Measurements from ENCODE around the gene PTPRT.

Gene PTPRT

DNA sequence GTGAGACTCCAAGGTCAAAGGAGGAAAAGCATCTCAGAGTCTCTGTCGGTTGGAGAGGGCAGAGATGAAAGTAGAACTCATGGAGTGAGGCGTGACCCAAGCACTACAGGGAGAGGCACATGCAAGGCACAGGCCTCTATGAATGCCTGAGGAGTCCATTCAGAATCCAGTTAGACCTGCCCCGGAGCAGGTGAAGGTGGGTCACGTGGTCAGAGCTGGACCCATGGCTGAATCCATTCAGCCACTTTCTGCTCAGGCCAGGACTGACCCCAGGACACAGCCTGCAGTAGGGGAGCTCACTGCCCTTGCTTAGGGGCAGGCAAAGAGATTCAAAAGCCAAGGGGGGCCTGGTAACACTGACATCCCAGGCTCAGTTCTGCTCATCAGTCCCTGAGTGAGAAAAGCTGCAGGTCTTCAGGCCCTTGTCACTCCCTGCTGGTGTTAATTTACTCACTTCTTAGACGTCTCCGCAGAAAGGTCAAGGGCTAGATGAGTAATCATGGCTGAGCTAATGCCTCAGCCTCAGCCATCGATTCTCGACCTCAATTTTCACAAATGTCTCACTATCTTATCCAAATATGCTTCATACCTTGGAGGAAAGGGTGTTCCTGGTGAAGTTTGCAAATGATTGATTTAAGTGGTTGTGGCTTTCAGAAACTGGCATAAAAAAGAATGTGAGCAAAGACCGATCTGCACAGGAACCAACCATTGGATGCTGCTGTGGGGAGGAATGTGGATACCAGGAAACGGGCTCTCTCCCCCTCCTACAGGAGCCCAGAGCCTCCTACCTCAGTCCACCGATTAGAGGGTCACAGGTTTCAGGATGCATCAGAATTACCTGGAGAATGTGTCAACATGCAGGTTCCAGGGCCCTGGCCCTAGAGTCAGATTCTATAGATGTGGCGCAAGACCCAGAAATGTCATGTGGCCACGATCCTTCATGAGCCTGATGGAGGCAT lies 584.4 kb downstream of the PTPRT start:
- Histone ChIP-seq H3K36me3 (no peaks in the 10 kb centered on the region), H3K27me3 (no peaks in the 10 kb centered on the region), H3K27ac (no peak overlapping the region), H3K4me3 (no peak overlapping the region), H3K4me1 (no peaks in the 10 kb centered on the region), H3K9me3 (no peaks in the 10 kb centered on the region)
- intact Hi-C loops (cut with DNase I; ENCODE audit: low total_unique reads) = no loop called here
- DNase-seq = no peak
- TF ChIP-seq, protein P1, sequence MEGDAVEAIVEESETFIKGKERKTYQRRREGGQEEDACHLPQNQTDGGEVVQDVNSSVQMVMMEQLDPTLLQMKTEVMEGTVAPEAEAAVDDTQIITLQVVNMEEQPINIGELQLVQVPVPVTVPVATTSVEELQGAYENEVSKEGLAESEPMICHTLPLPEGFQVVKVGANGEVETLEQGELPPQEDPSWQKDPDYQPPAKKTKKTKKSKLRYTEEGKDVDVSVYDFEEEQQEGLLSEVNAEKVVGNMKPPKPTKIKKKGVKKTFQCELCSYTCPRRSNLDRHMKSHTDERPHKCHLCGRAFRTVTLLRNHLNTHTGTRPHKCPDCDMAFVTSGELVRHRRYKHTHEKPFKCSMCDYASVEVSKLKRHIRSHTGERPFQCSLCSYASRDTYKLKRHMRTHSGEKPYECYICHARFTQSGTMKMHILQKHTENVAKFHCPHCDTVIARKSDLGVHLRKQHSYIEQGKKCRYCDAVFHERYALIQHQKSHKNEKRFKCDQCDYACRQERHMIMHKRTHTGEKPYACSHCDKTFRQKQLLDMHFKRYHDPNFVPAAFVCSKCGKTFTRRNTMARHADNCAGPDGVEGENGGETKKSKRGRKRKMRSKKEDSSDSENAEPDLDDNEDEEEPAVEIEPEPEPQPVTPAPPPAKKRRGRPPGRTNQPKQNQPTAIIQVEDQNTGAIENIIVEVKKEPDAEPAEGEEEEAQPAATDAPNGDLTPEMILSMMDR (IDR thresholded peaks at IDR 0.05) = no peak

DNA sequence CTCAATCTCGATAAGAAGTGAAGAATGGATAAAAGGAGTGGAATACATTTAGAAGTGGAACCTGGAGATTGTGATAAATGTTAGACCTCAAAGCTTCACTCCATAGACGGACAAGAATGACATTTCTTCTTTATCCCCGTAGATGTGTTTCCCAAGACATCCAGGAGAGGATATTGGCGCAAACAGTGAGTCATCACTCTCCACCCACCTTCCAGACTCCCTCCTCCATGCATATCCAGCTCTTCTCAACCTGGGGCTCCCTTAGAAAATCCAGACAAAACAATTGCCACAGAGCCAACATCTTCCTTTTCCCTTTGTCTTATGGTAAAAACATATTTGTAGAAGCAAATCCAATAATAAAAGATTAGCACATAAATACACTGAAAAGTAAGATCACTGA lies 586.1 kb downstream of the PTPRT start:
- H3K27me3 ChIP-seq = no peaks in the 10 kb centered on the region
- H3K4me1 ChIP-seq = no peaks in the 10 kb centered on the region
- no peak overlapping the region for H3K27ac ChIP-seq
- intact Hi-C loops (cut with DNase I; ENCODE audit: low total_unique reads) = no loop called here
- H3K4me3 ChIP-seq = no peak overlapping the region
- no peak for DNase-seq
- TF ChIP-seq, protein P1 (IDR thresholded peaks at IDR 0.05) = no peak
- H3K36me3 ChIP-seq = no peaks in the 10 kb centered on the region
- H3K9me3 ChIP-seq = no peaks in the 10 kb centered on the region

DNA sequence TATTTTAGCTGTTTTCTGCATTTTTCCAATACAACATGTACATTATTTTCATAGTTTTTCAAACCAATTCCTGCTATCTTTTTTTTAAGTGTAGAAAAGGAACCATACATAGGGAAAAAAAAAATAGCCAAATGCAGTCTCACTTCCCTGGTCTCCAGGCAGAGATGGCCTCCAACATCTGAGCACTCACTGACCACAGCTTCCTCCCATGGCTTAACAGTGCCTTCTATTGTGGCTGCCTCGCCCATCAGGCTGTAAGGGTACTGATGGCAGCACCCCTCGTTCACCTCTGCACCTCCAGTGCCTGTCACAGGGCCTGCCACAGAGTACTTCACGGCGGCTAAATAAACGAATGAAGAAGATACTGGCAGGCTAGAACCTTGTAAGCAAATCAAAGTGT lies 591.1 kb downstream of the PTPRT start:
- Histone ChIP-seq H3K4me1 (no peaks in the 10 kb centered on the region), H3K9me3 (no peaks in the 10 kb centered on the region), H3K4me3 (no peak overlapping the region), H3K27me3 (no peaks in the 10 kb centered on the region), H3K36me3 (no peaks in the 10 kb centered on the region), H3K27ac (no peak overlapping the region)
- TF ChIP-seq, protein P1 (IDR thresholded peaks at IDR 0.05) = no peak
- intact Hi-C loops (cut with DNase I; ENCODE audit: low total_unique reads) = no loop called here
- no peak for DNase-seq

DNA sequence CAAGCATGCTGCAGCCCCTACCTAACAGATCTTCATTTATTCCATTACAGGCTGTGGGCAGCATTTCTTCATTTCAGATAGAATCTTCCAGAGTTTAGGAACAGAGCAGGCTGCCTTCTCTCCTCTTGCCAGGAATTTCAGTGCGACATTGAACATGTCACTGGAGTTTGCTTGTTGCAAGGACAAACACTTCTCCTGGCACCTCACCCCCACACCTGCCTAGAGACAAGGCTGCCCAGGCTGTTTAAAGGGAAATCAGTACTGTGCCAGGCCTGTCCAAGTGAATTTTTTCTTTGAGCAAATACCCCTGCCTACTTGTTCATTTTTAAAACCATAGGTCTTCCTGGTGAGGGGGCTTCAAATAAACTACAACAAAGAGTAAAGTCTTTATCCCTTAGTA lies 594.1 kb downstream of the PTPRT start:
- Histone ChIP-seq H3K36me3 (no peaks in the 10 kb centered on the region), H3K4me1 (no peaks in the 10 kb centered on the region)
- intact Hi-C loops (cut with DNase I; ENCODE audit: low total_unique reads) = no loop called here

DNA sequence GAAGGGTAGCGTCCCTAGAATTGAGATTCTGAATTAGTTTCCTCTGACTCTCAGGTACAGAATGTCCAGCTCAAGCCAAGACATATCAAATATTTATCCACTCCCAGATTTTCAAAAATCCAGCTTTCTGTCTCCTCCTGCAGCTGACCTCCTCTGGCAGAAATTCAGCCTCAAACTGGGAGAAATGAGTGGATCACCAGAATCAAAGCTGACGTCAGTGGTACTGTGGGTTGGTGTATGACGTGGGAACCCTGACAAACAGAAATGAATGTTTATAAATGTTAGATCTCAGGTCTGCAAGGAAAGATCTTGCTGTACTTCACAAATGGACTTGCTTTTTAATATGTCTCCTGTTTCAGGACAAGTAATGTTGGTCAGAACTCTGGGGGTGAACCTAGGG lies 595.0 kb downstream of the PTPRT start:
- Histone ChIP-seq H3K27me3 (no peaks in the 10 kb centered on the region), H3K9me3 (no peaks in the 10 kb centered on the region), H3K36me3 (no peaks in the 10 kb centered on the region), H3K4me3 (no peak overlapping the region), H3K4me1 (no peaks in the 10 kb centered on the region), H3K27ac (no peak overlapping the region)
- DNase-seq = no peak
- intact Hi-C loops (cut with DNase I; ENCODE audit: low total_unique reads) = no loop called here
- TF ChIP-seq, protein P1 (IDR thresholded peaks at IDR 0.05) = no peak

More for the DNA sequence above, 594.1 kb downstream of the PTPRT start:
- no peaks in the 10 kb centered on the region for H3K27me3 ChIP-seq
- TF ChIP-seq, protein P1 (IDR thresholded peaks at IDR 0.05) = no peak
- no peak overlapping the region for H3K27ac ChIP-seq
- H3K9me3 ChIP-seq = no peaks in the 10 kb centered on the region
- DNase-seq = no peak
- H3K4me3 ChIP-seq = no peak overlapping the region
